Ishikawa (cell line): ENCODE data around the gene TBX15.

ENCODE experiments used
- CEBPB ChIP-seq: IDR thresholded peaks from 2 replicates; pipeline ENCODE4 v1.6.1; 2012
- CREB1 ChIP-seq: IDR thresholded peaks from 2 replicates; pipeline ENCODE4 v1.6.1; 2012; ENCODE audit warnings: low read depth
- EGR1 ChIP-seq: IDR thresholded peaks from 2 replicates; pipeline ENCODE4 v1.6.1; 2012
- EP300 ChIP-seq: IDR thresholded peaks from 2 replicates; pipeline ENCODE4 v1.6.1; 2012; ENCODE audit warnings: borderline replicate concordance
- NFIC ChIP-seq: IDR thresholded peaks from 2 replicates; pipeline ENCODE4 v1.6.1; 2012
- RAD21 ChIP-seq: IDR thresholded peaks from 2 replicates; pipeline ENCODE4 v1.6.1; 2012; ENCODE audit warnings: low read depth
- TAF1 ChIP-seq: IDR thresholded peaks from 2 replicates; pipeline ENCODE4 v1.6.1; 2012; ENCODE audit warnings: low read depth, mild to moderate bottlenecking
- TEAD4 ChIP-seq: IDR thresholded peaks from 2 replicates; pipeline ENCODE4 v1.6.1; 2012
- YY1 ChIP-seq: IDR thresholded peaks from 2 replicates; pipeline ENCODE4 v1.6.1; 2012; ENCODE audit warnings: low read depth

DNA sequence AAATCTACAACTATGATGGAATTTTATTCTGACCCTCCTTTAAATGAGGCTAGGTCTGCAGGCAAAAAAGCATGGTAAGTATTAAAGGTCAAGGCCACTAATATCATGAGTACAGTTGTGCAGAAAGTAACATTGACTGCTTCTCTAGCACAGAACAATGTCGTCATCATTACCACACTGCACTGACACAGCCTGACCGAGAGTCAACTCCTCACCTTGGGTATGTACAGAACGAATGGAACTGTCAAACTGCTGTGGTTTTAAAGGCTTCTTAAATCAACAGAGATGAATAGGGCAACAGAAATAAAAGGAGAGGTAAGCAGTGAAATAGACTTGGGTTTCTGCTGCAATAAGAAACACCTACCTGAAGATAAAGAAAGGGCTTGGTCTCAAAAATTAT is 88.8 kb downstream of the TBX15 start:
- TF ChIP-seq TEAD4 (no peak), RAD21 (no peak), EP300 (no peak), TAF1 (no peak), CREB1 (no peak), NFIC (no peak), YY1 (no peak), EGR1 (no peak), CEBPB (no peak)
